Measurements from ENCODE around the gene P2RX5. TPM values are rescaled to one million over a fixed set of nuclear protein-coding genes. Genes with fewer than 3 reads are reported as not detected.

P2RX5 gene
- total RNA-seq, 1 experiment from 2014 or later: 1.8 TPM

Other genes starting within 250 kb of the P2RX5 start
- not detected in 2 replicates for gene SPATA22, start 224.3 kb downstream of the P2RX5 start, total RNA-seq (2014; rRNA removed; shearing (Covaris generic))
- not detected in 2 replicates for gene ASPA, start 220.2 kb downstream of the P2RX5 start, total RNA-seq (2014; rRNA removed; shearing (Covaris generic))
- 0.66 and 1.4 TPM in 2 replicates for gene TRPV3, start 138.3 kb downstream of the P2RX5 start, total RNA-seq (2014; rRNA removed; shearing (Covaris generic))
- gene TRPV1, start 86.7 kb downstream of the P2RX5 start, total RNA-seq (2014; rRNA removed; shearing (Covaris generic)): 0.42 and 1.6 TPM in 2 replicates
- 8.1 and 14.1 TPM in 2 replicates for gene SHPK, start 59.9 kb downstream of the P2RX5 start, total RNA-seq (2014; rRNA removed; shearing (Covaris generic))
- gene CTNS, start 59.4 kb downstream of the P2RX5 start, total RNA-seq (2014; rRNA removed; shearing (Covaris generic)): 13.8 and 17.1 TPM in 2 replicates
- 239 and 243 TPM in 2 replicates for gene TAX1BP3, start 27.6 kb downstream of the P2RX5 start, total RNA-seq (2014; rRNA removed; shearing (Covaris generic))
- gene EMC6, start 27.3 kb downstream of the P2RX5 start, total RNA-seq (2014; rRNA removed; shearing (Covaris generic)): 36.5 and 41.5 TPM in 2 replicates
- gene HASPIN, start 27.7 kb upstream of the P2RX5 start, total RNA-seq (2014; rRNA removed; shearing (Covaris generic)): 11.4 and 18.3 TPM in 2 replicates
- gene ITGAE, start 105.0 kb upstream of the P2RX5 start, total RNA-seq (2014; rRNA removed; shearing (Covaris generic)): 38.2 and 38.7 TPM in 2 replicates
- 13.4 and 24.8 TPM in 2 replicates for gene NCBP3, start 150.1 kb upstream of the P2RX5 start, total RNA-seq (2014; rRNA removed; shearing (Covaris generic))
- gene CAMKK1, start 196.9 kb upstream of the P2RX5 start, total RNA-seq (2014; rRNA removed; shearing (Covaris generic)): 1.7 and 1.8 TPM in 2 replicates
- gene P2RX1, start 220.3 kb upstream of the P2RX5 start, total RNA-seq (2014; rRNA removed; shearing (Covaris generic)): not detected in 2 replicates

Measured in M059J (cell line).